ENCODE measurements around the gene HOXA7.

The HOXA7 gene

GRCh38 chr7:27170426-27171324, 14.2 kb upstream of the HOXA7 start:
- no peak for DNase-seq

- peak; percentile 76 for DNase-seq
Measured at GRCh38 chr7:27169658-27170425, 13.4 kb upstream of the HOXA7 start.

GRCh38 chr7:27168265-27168947, 11.9 kb upstream of the HOXA7 start:
- DNase-seq, result peak; percentile 80

- no peak for DNase-seq
Measured at GRCh38 chr7:27167916-27168264, 11.4 kb upstream of the HOXA7 start.

GRCh38 chr7:27166531-27167505, 10.3 kb upstream of the HOXA7 start:
- DNase-seq, result peak; percentile 58

- peak; percentile 60 for DNase-seq
Measured at GRCh38 chr7:27165996-27166530, 9.6 kb upstream of the HOXA7 start.

GRCh38 chr7:27165089-27165995, 8.9 kb upstream of the HOXA7 start, which contains the start of gene HOXA9:
Gene HOXA9, minus strand, starts transcription at chr7:27165537. Its CDS starts 80 bp downstream, at chr7:27165457.
- no peak for DNase-seq

GRCh38 chr7:27164367-27165088, 8.1 kb upstream of the HOXA7 start:
- peak; percentile 81 for DNase-seq

GRCh38 chr7:27164045-27164366, 7.5 kb upstream of the HOXA7 start:
- no peak for DNase-seq

GRCh38 chr7:27163288-27164044, 7.0 kb upstream of the HOXA7 start:
- peak; percentile 39 for DNase-seq

- no peak for DNase-seq
Measured at GRCh38 chr7:27162561-27163287, 6.2 kb upstream of the HOXA7 start.

- DNase-seq, result peak; percentile 81
Measured at GRCh38 chr7:27161721-27162560, 5.5 kb upstream of the HOXA7 start.

- no peak for DNase-seq
Measured at GRCh38 chr7:27161214-27161720, 4.8 kb upstream of the HOXA7 start.

- peak; percentile 94 for DNase-seq
Measured at GRCh38 chr7:27160546-27161213, 4.2 kb upstream of the HOXA7 start.

- DNase-seq, result peak; percentile 51
Measured at GRCh38 chr7:27160145-27160545, 3.7 kb upstream of the HOXA7 start.

- peak; percentile 61 for DNase-seq
Measured at GRCh38 chr7:27159266-27160144, 3.0 kb upstream of the HOXA7 start.

All from islet precursor cell (in vitro differentiated cells).